ENCODE measurements around the gene BANP. TPM values are rescaled to one million over a fixed set of nuclear protein-coding genes. Genes with fewer than 3 reads are reported as not detected.

Gene BANP
- total RNA-seq, 1 experiment from 2014 or later = 37.2 TPM

GRCh38 chr16:88058136-88058535 is 106.9 kb downstream of the BANP start:
- DNase-seq (ENCODE audit: low read depth, low spot score) (no peak), ATAC-seq (no peak)
- RAD21 ChIA-PET (ENCODE audit: low non-redundant PET in 1 of 2, low total read pairs in 2 of 2, uncharacterized antibody in 2 of 2, unreplicated experiment in 2 of 2) = no interaction called here
- H3K9me3 ChIP-seq (ENCODE audit: control insufficient read depth in 1 of 2, insufficient read depth in 1 of 2, low read depth in 1 of 2, low read length in 2 of 2) = no peaks in the 10 kb centered on the region; a peak in 1 of 4 replicates
- no peak overlapping the region for H3K4me3 ChIP-seq (replicated peaks in 1 of 2; ENCODE audit: low read depth in 1 of 2, low read length in 2 of 2)
- POLR2A ChIA-PET = no interaction called here
- H4K20me1 ChIP-seq (ENCODE audit: insufficient read depth) = no peaks in the 10 kb centered on the region
- H3K27me3 ChIP-seq (ENCODE audit: insufficient read depth, low read length) = no peaks in the 10 kb centered on the region
- intact Hi-C loops (cut with micrococcal nuclease) = no loop called here
- H3K4me1 ChIP-seq (ENCODE audit: control insufficient read depth in 1 of 2, insufficient read depth in 2 of 2, low read length in 2 of 2) = no peaks in the 10 kb centered on the region
- no peak overlapping the region for H2AFZ ChIP-seq (ENCODE audit: low read depth, low read length, poor library complexity, severe bottlenecking)
- TF ChIP-seq ATF3 (IDR thresholded peaks at IDR 0.05) = no peak
- no peak for TF ChIP-seq YY1 (IDR thresholded peaks at IDR 0.05; ENCODE audit: extremely low read depth, insufficient replicate concordance, low read depth, low read length)
- no peak for TF ChIP-seq EZH2 (IDR thresholded peaks at IDR 0.05)
- TF ChIP-seq ZFX (IDR thresholded peaks at IDR 0.05) = no peak
- TF ChIP-seq EZH2phosphoT487 (IDR thresholded peaks at IDR 0.05; ENCODE audit: borderline replicate concordance) = no peak
- TF ChIP-seq JUND (IDR thresholded peaks at IDR 0.05) = no peak
- TF ChIP-seq ZNF274 (IDR thresholded peaks at IDR 0.05; ENCODE audit: low read depth, low read length) = no peak
- TF ChIP-seq FOSL1 (IDR thresholded peaks at IDR 0.05; ENCODE audit: low read depth) = no peak
- no peak for TF ChIP-seq EGR1 (IDR thresholded peaks at IDR 0.05; ENCODE audit: low read depth)
- TF ChIP-seq SIN3A (IDR thresholded peaks at IDR 0.05; ENCODE audit: low read depth) = no peak
- TF ChIP-seq REST (IDR thresholded peaks at IDR 0.05; ENCODE audit: low read depth) = no peak
- TF ChIP-seq CEBPB (IDR thresholded peaks at IDR 0.05; ENCODE audit: low read depth) = no peak
- no peak for TF ChIP-seq POLR2AphosphoS5 (IDR thresholded peaks at IDR 0.05; ENCODE audit: low read depth, low read length)
- H3K9me2 ChIP-seq (ENCODE audit: insufficient read depth) = no peaks in the 10 kb centered on the region
- no peak overlapping the region for H3K27ac ChIP-seq (ENCODE audit: low read depth, low read length)
- H3K36me3 ChIP-seq (ENCODE audit: control insufficient read depth in 1 of 2, insufficient read depth in 2 of 2, low read length in 2 of 2) = no peaks in the 10 kb centered on the region; a peak in 1 of 4 replicates
- H3K79me2 ChIP-seq (ENCODE audit: insufficient read depth, low read length) = no peaks in the 10 kb centered on the region
- CTCF ChIA-PET = no interaction called here
- no peak overlapping the region for H3K4me2 ChIP-seq (ENCODE audit: low read length)
- no TSS peak for BruUV-seq (replicated peaks)
- H3K9ac ChIP-seq (ENCODE audit: low read length) = no peak overlapping the region

Data from HCT116 (cell line).